ENCODE results near the gene ZNF280B. TPM values are rescaled to one million over a fixed set of nuclear protein-coding genes. Genes with fewer than 3 reads are reported as not detected.

ZNF280B gene
- total and polyA plus RNA-seq, 10 of the 15 experiments (the other 5 are each of a cell fraction or from before 2014, with no cell fraction given), result 0.28 to 2.2 (median 1.1) TPM

DNA sequence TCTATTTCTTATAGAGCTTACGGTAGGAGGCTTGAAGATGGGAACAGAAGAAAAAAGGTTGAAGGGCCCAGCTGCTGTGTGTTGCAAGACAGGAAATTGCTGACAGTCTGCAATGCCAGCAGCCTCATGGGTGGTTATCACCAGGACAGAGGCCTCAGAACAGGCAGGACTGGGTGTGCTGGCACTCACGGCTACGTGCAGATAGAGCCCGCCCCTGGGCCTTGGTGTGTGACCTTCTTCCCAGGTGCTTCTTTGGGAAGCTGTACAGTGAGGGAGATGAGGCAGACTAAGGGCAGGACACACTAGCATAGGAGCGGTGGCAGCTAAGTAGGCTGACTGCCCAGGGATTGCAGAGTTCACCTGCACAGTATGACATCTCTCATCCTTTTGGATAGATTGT, 37.9 kb upstream of the ZNF280B start:
- FAIRE-seq, result no peak
- WGBS (ENCODE audit: insufficient coverage, insufficient replicate concordance, low lambda C conversion rate, missing lambda C conversion rate), result 59% methylated on average over 5 of the region's 5 CpGs
- Histone ChIP-seq H3K79me2 (ENCODE audit: control insufficient read depth, insufficient read depth, low read length) (no peaks in the 10 kb centered on the region), H3K4me1 (ENCODE audit: control insufficient read depth, insufficient read depth, low read length) (no peaks in the 10 kb centered on the region), H3K4me3 (no peak overlapping the region), H3K4me2 (ENCODE audit: control insufficient read depth, insufficient read depth) (no peak overlapping the region), H4K20me1 (ENCODE audit: control insufficient read depth, insufficient read depth) (no peaks in the 10 kb centered on the region), H3K27ac (ENCODE audit: control insufficient read depth, insufficient read depth) (no peak overlapping the region), H3K9ac (ENCODE audit: control insufficient read depth, insufficient read depth, low read length) (no peak overlapping the region), H3K36me3 (ENCODE audit: control insufficient read depth in 2 of 2, insufficient read depth in 2 of 2, low read length in 1 of 2) (no peaks in the 10 kb centered on the region), H3K9me3 (replicated peaks; ENCODE audit: control insufficient read depth, insufficient read depth, low read length) (no peaks in the 10 kb centered on the region), H3K27me3 (replicated peaks in 1 of 2; ENCODE audit: control insufficient read depth in 2 of 2, insufficient read depth in 2 of 2, low read length in 1 of 2) (no peaks in the 10 kb centered on the region), H2AFZ (ENCODE audit: control insufficient read depth, low read depth, low read length) (no peak overlapping the region)
- ChIA-PET SMC1A (ENCODE audit: uncharacterized antibody, unreplicated experiment) (no interaction called here), RAD21 (ENCODE audit: unreplicated experiment) (interaction anchor here (1.2 kb wide), 1 partner anchor 83 kb away, joined by 4 read pairs; no protein-coding TSS in a partner anchor), CTCF (no interaction called here), POLR2A (no interaction called here)
- ATAC-seq, result no peak
- no TSS peak for BruUV-seq (replicated peaks)
- DNase-seq (ENCODE audit: low read depth, low spot score), result no peak
- in situ Hi-C loops (cut with MboI), result no loop called here
- intact Hi-C loops (cut with micrococcal nuclease; ENCODE audit: unreplicated experiment), result no loop called here
- no peak for TF ChIP-seq RAD51 (IDR thresholded peaks at IDR 0.05)
- no peak for TF ChIP-seq FOXK2 (IDR thresholded peaks at IDR 0.05)
- no peak for TF ChIP-seq RAD21 (IDR thresholded peaks at IDR 0.05; ENCODE audit: insufficient read depth, low read depth, low read length)

DNA sequence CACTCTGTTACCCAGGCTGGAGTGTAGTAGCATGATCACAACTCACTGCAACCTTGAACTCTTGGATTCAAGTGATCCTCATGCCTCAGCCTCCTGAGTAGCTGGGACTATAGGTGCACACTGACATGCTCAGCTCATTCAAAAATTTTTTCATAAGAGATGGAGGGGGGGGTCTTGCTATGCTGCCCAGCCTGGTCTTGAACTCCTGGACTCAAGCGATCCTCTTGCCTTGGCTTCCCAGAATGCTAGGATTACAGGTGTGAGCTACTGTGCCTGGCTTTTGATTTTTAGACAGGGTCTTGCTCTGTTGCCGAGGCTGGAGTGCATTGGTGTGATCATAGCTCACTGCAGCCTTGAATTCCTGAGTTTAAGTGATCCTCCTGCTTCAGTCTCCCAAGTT, 36.5 kb upstream of the ZNF280B start:
- no peak overlapping the region for H3K4me2 ChIP-seq (ENCODE audit: control insufficient read depth, insufficient read depth)
- FAIRE-seq (no peak), ATAC-seq (no peak), DNase-seq (ENCODE audit: low read depth, low spot score) (no peak)
- no peaks in the 10 kb centered on the region for H3K9me3 ChIP-seq (replicated peaks; ENCODE audit: control insufficient read depth, insufficient read depth, low read length)
- no peaks in the 10 kb centered on the region for H3K4me1 ChIP-seq (ENCODE audit: control insufficient read depth, insufficient read depth, low read length)
- CTCF ChIA-PET, result interaction anchor here (0.7 kb wide), 1 partner anchor 82 kb away, joined by 3 read pairs; no protein-coding TSS in a partner anchor
- H3K27me3 ChIP-seq (replicated peaks in 1 of 2; ENCODE audit: control insufficient read depth in 2 of 2, insufficient read depth in 2 of 2, low read length in 1 of 2), result no peaks in the 10 kb centered on the region
- 43% methylated on average over 2 of the region's 2 CpGs for WGBS (ENCODE audit: insufficient coverage, insufficient replicate concordance, low lambda C conversion rate, missing lambda C conversion rate)
- in situ Hi-C loops (cut with MboI) (no loop called here), intact Hi-C loops (cut with micrococcal nuclease; ENCODE audit: unreplicated experiment) (no loop called here)
- H3K4me3 ChIP-seq, result no peak overlapping the region
- SMC1A ChIA-PET (ENCODE audit: uncharacterized antibody, unreplicated experiment), result interaction anchor here (0.6 kb wide), 1 partner anchor 23 kb away, joined by 3 read pairs; no protein-coding TSS in a partner anchor
- H2AFZ ChIP-seq (ENCODE audit: control insufficient read depth, low read depth, low read length), result no peak overlapping the region
- TF ChIP-seq BCL3 (IDR thresholded peaks at IDR 0.05; ENCODE audit: borderline replicate concordance, insufficient read depth, low read depth, low read length, poor library complexity, severe bottlenecking) (no peak), NR2C2 (IDR thresholded peaks at IDR 0.05; ENCODE audit: borderline replicate concordance, control insufficient read depth, insufficient read length, low read depth) (no peak), RBBP5 (conservative IDR thresholded peaks at IDR 0.05) (no peak), EGR1 (IDR thresholded peaks at IDR 0.05; ENCODE audit: borderline replicate concordance in 1 of 2, low read depth in 2 of 2, low read length in 2 of 2) (no peak), POLR2AphosphoS2 (IDR thresholded peaks at IDR 0.05; ENCODE audit: low read depth, low read length) (no peak), EZH2 (IDR thresholded peaks at IDR 0.05; ENCODE audit: borderline replicate concordance, control insufficient read depth, low read depth, low read length) (no peak)
- H3K27ac ChIP-seq (ENCODE audit: control insufficient read depth, insufficient read depth), result no peak overlapping the region
- no peak overlapping the region for H3K9ac ChIP-seq (ENCODE audit: control insufficient read depth, insufficient read depth, low read length)
- RAD21 ChIA-PET (ENCODE audit: unreplicated experiment), result interaction anchor here (1.2 kb wide), 1 partner anchor 81 kb away, joined by 4 read pairs; no protein-coding TSS in a partner anchor
- BruUV-seq (replicated peaks), result no TSS peak
- POLR2A ChIA-PET, result interaction anchor here (0.7 kb wide), 1 partner anchor 242 kb away, joined by 5 read pairs; no protein-coding TSS in a partner anchor
- H3K36me3 ChIP-seq (ENCODE audit: control insufficient read depth in 2 of 2, insufficient read depth in 2 of 2, low read length in 1 of 2), result no peaks in the 10 kb centered on the region
- H4K20me1 ChIP-seq (ENCODE audit: control insufficient read depth, insufficient read depth), result no peaks in the 10 kb centered on the region
- H3K79me2 ChIP-seq (ENCODE audit: control insufficient read depth, insufficient read depth, low read length), result no peaks in the 10 kb centered on the region

All from GM12878 (cell line).